NCI-H69 (cell line): Measurements from ENCODE around the gene C7orf25.

ENCODE experiments used
- DNase-seq: peaks from one replicate; lab custom pipeline; 2025; lab: John Stamatoyannopoulos, UW

Gene C7orf25

GRCh38 chr7:42911454-42912447 lies at the start of gene C7orf25:
Gene C7orf25 (minus strand): TSS chr7:42912070. CDS start chr7:42910900, 1,170 bp downstream.
- peak; percentile 99 for DNase-seq

DNA sequence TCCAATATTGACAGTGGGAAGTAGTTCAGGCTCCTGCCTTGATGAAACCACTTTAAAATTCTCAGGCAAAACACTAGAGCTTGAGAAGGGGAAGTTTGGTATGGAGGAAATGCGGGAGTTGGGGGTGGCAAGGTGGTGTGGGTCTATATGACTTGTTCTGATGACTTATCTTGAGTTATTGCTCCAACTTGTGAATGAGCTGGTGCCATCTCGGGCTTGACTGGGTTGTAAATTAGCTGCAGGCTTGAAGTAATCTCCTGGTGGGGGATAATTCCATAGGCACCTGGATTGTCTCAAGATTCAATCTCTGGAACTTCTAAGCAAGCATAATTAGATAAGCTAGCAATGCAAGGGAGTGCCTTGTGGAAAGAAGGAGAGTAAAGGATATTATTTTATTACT lies 49.3 kb upstream of the C7orf25 start:
- no peak for DNase-seq

GRCh38 chr7:42960762-42961161 lies 48.9 kb upstream of the C7orf25 start:
- no peak for DNase-seq

DNA sequence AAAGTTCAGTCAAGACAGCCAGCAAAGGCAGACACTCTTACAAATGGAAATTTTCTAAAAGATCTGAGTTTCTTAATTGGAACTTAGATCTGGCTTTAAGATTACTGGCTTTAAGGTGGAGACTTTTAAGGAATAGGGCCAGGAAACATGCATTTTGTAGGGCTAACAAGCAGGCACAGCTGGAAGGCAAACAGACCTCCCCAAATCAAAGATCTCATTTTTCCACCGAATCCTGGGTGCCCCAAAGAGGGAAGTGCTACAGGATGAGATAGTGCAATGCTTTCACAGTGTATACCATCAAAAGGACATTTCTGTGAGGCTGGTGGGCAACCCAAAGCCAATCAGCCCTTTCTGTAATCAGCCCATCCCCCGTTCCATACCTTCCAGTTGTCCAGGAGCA lies 47.7 kb upstream of the C7orf25 start:
- no peak for DNase-seq

- no peak for DNase-seq
These were observed 44.2 kb upstream of the C7orf25 start for GRCh38 chr7:42956062-42956461.

DNA sequence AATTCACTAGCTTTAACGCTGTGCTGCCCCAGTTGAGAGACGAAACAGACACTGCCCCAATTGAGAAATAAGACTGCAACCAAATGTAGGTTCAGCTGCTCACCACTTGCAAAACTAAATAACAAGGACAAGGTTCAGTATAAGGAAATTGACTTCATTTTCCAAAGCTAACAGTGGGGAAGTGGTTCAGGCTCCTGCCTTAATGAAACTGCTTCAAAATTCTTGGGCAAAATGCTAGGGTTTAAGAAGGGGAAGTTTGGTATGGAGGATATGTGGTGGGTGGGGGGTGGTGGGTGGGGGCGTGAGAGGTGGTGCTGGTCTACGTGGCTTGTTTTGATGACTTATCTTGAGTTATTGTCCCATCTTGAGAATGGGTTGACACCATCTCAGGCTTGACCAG lies 42.1 kb upstream of the C7orf25 start:
- DNase-seq = no peak

DNA sequence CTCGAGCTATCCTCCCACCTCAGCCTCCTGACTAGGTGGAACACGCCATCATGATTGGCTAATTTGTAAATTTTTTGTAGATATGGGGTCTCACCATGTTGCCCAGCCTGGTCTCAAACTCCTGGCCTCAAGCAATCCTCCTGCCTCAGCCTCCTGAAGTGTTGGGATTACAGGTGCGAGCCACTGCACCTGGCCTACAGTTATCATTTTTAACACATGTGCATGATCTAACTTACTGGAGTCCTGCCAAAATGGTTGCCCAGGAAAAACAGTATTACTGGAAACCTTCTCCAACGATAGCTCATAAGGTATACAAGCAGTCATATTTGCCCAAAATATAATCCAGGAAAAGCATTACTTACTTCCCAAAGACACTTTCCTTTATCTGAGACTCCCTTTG lies 40.5 kb upstream of the C7orf25 start:
- no peak for DNase-seq

GRCh38 chr7:42950417-42950816 lies 38.5 kb upstream of the C7orf25 start:
- no peak for DNase-seq

GRCh38 chr7:42947521-42947920 lies 35.7 kb upstream of the C7orf25 start:
- no peak for DNase-seq

GRCh38 chr7:42946627-42946950 lies 34.7 kb upstream of the C7orf25 start:
- DNase-seq = no peak

DNA sequence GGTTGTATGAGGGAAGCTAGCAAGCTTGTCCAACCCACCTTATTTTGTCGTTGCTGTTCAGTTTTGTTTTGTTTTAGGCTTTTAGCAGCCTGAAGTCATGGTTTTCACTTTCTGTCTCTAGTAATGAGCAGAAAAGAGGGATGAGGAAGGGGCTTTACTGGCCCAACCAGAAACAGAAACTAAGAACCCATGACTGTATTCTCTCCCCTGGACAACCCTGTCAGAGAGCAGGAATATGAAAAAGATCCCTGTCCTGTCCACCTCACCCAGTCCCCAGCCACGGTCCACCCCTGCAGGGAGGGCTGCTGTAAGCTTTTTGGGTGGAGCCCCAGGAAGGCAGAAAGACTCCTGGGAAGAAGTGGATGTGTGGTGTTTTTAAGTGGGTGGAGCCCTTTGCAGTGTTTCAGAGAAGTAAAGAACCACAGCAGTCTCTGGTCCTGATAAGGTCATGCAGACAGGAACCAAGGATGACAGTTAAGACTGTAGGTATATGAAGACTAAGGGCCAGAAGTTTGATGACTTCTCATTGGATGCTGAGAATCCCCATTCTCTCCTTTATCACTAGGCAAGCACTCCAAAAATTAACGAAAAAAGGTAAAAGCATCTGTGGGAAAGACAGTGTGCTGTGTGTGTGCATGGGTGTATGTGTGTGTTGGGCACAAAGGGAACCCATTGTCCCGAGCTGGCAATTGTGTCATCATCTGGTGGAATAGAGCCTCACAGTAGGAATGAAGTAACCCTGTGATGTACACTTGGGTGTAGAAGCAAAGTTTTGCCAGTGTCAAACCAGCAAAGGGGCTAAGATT lies 34.2 kb upstream of the C7orf25 start:
- no peak for DNase-seq

DNA sequence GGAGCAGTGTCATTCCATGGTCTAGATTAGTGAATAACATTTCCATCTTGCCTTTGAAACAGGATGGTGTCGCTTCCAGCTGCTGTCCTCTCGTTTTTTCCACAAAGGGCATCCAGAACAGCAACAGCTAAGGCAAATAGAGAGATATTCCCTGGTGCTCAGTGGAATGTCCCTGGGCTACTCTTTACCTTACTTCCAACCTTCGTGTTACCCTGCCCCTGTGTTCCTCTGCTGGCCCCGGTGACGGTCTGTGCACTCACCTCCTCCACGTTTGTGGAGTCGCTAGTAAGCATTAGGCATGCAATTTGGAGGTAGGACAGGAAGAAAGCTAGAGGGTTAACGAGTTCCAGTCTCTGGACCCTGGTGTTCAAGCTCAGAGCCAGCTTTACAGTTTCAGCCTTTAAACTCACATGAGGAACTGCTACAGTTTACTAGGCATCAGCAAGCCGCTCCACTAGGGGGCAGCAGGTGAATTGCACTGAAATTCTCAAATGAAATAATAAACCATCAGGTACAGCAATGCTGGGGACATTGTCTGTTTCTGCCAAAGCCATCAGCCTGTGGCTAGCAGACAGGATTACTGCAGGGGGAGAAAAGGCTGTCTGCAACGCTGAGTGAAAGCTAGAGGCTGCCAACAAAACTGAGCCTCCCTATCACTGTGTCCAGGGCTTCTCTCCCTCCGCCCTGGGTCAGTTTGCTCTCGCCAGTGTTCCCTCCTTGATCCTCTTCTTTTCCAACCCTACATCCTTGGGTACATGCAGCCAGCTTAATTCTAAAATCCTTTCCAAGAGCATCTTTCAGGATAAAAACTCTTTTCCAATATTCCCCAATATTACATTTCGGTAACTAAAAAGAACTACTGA lies 29.3 kb upstream of the C7orf25 start:
- DNase-seq = peak; percentile 66

- no peak for DNase-seq
These were observed 27.8 kb upstream of the C7orf25 start for GRCh38 chr7:42939457-42940240.

DNA sequence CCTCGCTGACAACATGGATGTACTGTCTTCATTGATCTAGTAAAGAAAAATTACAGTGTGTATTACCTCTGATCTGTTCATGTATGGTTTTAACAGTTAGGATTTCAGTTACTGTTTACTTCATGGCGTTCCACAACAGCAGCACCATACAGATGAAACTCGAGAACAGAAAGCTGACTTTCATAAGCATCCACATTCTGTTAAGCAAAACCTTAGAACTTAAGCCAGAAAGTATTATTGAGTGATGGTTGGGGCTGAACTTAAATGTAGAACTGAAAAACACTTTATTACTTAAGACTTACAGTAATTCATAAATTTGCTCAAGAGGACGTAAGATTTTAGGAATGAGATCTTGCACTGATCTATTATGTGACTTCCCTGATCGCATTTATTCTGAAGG lies 24.0 kb upstream of the C7orf25 start:
- no peak for DNase-seq

DNA sequence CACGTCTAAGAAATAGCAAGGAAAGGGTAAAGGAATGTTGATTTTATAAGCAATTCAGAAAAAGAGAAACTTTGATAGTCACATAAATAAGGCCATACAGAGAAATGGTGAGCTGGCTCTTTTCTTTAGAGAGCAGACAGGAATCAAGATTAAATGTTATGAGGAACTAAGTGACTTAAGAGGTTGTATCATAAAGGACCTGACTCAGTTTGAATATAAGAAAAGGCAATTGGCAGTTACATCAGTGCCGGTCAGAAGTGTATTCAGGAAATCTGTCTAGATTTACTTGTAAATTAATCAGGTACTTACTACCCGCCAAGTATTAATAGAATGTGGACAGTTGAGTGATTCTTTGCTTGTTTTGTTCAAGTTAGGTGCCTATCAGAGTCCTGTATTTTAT lies 22.4 kb upstream of the C7orf25 start:
- no peak for DNase-seq

DNA sequence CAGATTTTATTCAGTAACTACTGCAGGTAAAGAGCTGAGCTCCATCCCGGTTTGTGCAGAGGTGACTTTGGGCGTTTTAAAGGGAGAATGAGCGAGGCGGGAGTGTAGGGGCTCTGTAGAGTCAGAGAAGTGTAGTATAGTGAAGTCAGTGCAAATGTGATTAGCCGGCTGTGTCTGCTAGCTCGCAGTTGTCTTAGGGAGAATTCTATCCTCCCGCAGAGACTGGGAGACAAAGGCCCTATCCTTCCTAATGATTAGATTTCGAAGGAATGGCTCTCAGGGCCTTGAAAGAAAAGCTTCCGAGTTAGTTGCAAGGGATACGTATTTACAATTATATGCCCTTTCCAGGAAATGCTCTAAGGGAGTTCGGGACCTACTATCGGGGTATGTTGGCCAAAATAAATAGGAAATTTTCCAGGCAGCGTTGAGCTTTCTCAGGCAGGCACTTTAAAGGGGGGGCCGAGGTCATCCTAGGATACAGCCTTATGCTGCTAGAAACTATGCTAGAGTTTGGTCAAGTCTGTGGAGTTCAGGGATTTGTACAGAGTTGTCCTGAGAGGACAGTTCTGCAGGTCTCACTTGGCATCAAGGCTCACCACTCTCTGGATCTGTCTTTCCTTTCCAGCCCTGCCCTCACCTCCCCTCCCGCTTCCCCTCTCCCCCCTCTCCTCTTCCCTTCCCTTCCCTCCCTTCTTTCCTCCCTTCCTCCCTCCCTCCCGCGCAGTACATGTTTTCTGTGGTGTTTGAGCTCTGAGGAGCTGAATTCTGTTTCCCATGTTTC lies 21.1 kb upstream of the C7orf25 start:
- peak; percentile 60 for DNase-seq

DNA sequence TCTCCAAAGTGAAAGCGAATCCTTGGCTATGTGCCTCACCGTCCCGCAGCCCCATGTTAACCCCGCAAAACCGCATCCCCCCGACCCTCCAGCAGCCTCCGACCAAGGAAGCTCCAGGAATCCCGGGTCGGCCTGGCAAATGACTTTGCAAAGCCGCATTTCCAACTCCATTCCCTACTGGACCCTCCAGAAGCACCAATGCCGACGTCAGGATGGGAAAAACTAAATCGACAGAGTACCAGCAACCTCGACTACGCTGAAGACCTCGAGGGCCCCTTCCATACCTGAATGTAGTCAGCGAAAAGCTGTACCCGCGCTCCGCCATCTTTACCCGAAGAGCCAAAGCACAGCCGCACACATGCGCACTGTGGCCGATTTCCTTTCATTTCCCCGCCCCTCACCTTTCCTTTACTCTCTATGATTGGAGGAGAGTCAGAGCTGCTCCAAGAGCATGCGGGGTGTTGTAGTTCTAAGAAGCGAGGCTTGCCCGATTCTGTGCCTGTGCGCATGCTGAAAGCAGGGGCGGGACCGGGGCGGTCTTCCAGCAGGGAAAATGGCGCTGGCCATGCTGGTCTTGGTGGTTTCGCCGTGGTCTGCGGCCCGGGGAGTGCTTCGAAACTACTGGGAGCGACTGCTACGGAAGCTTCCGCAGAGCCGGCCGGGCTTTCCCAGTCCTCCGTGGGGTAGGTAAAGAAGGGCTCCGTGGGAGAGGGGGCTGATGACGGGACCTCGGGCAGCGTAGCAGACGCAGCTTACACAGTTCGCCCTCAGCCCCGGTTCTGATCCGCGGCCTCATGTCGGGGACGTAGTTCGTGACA lies 20.2 kb upstream of the C7orf25 start, which contains the start of the genes MRPL32 and PSMA2:
TSS of gene MRPL32 (plus strand) at position 543 of the 818 bp plus-strand sequence. CDS start at position 554, 11 bp downstream.
TSS of gene PSMA2 (minus strand) at position 341 of the 818 bp plus-strand sequence. CDS start at position 325, 16 bp downstream.
- DNase-seq = peak; percentile 99

- no peak for DNase-seq
These were observed 19.6 kb upstream of the C7orf25 start for GRCh38 chr7:42931447-42931833.

DNA sequence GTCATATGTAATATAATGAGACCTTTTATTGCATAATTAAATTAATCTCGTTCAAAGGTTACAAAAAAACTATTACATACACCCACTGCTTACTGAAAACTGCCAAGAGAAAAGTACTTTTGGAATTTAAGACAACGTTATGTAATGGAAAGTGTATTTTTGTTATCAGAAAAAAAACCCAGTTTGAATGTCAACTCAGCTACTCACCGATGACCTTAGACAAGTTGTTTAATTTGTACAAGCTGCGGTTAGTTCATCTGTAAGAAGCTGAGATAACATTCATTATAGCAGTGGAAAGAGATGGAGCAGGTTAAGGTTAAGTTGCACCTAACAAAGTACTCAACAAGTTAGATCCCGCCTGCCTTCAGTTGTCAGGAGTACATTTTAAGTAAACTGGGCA lies 19.0 kb upstream of the C7orf25 start:
- no peak for DNase-seq
